Measurements from ENCODE around the gene MBNL1.

GRCh38 chr3:152376351-152377183 is 107.8 kb downstream of the MBNL1 start:
- TF ChIP-seq CTCF (IDR thresholded peaks at IDR 0.05): no peak
- no peak for TF ChIP-seq POLR2A (IDR thresholded peaks at IDR 0.05)

Data from testis (tissue), 2 donors.